Measurements from ENCODE around the gene PTTG1IP2. TPM values are rescaled to one million over a fixed set of nuclear protein-coding genes. Genes with fewer than 3 reads are reported as not detected.

Gene PTTG1IP2
- total RNA-seq, 1 experiment from 2014 or later, result not detected

GRCh38 chr7:90536449-90536848 is 67.0 kb downstream of the PTTG1IP2 start:
- TF ChIP-seq, protein P1, sequence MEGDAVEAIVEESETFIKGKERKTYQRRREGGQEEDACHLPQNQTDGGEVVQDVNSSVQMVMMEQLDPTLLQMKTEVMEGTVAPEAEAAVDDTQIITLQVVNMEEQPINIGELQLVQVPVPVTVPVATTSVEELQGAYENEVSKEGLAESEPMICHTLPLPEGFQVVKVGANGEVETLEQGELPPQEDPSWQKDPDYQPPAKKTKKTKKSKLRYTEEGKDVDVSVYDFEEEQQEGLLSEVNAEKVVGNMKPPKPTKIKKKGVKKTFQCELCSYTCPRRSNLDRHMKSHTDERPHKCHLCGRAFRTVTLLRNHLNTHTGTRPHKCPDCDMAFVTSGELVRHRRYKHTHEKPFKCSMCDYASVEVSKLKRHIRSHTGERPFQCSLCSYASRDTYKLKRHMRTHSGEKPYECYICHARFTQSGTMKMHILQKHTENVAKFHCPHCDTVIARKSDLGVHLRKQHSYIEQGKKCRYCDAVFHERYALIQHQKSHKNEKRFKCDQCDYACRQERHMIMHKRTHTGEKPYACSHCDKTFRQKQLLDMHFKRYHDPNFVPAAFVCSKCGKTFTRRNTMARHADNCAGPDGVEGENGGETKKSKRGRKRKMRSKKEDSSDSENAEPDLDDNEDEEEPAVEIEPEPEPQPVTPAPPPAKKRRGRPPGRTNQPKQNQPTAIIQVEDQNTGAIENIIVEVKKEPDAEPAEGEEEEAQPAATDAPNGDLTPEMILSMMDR (conservative IDR thresholded peaks at IDR 0.05; ENCODE audit: low read depth, low read length), result no peak
- TF ChIP-seq EZH2 (IDR thresholded peaks at IDR 0.05; ENCODE audit: borderline replicate concordance, low read depth, low read length, poor library complexity, severe bottlenecking), result no peak
- Histone ChIP-seq H3K9me3 (ENCODE audit: low read depth, low read length, poor library complexity, severe bottlenecking) (no peaks in the 10 kb centered on the region), H3K4me3 (ENCODE audit: low read depth, low read length, poor library complexity, severe bottlenecking) (no peak overlapping the region), H3K27ac (ENCODE audit: low read depth, low read length, poor library complexity, severe bottlenecking) (no peak overlapping the region), H3K36me3 (ENCODE audit: insufficient read depth, low read length, poor library complexity, severe bottlenecking) (no peaks in the 10 kb centered on the region), H3K4me1 (ENCODE audit: insufficient read depth, low read length, poor library complexity, severe bottlenecking) (no peaks in the 10 kb centered on the region), H3K27me3 (replicated peaks; ENCODE audit: insufficient read depth, low read depth, low read length, poor library complexity) (no peaks in the 10 kb centered on the region)
- no peak for DNase-seq (ENCODE audit: low spot score)
- intact Hi-C loops (cut with micrococcal nuclease; ENCODE audit: unreplicated experiment), result no loop called here
- ChIA-PET POLR2A (ENCODE audit: low non-redundant PET) (no interaction called here), CTCF (no interaction called here)
- no TSS peak for BruUV-seq (replicated peaks)

- no TSS peak for BruUV-seq (replicated peaks)
- POLR2A ChIA-PET (ENCODE audit: low non-redundant PET), result no interaction called here
- Histone ChIP-seq H3K9me3 (ENCODE audit: low read depth, low read length, poor library complexity, severe bottlenecking) (no peaks in the 10 kb centered on the region), H3K4me3 (ENCODE audit: low read depth, low read length, poor library complexity, severe bottlenecking) (no peak overlapping the region), H3K36me3 (ENCODE audit: insufficient read depth, low read length, poor library complexity, severe bottlenecking) (no peaks in the 10 kb centered on the region), H3K4me1 (ENCODE audit: insufficient read depth, low read length, poor library complexity, severe bottlenecking) (no peaks in the 10 kb centered on the region), H3K27me3 (replicated peaks; ENCODE audit: insufficient read depth, low read depth, low read length, poor library complexity) (no peaks in the 10 kb centered on the region), H3K27ac (ENCODE audit: low read depth, low read length, poor library complexity, severe bottlenecking) (no peak overlapping the region)
- CTCF ChIA-PET, result no interaction called here
- DNase-seq (ENCODE audit: low spot score), result no peak
- TF ChIP-seq, protein P1 (conservative IDR thresholded peaks at IDR 0.05; ENCODE audit: low read depth, low read length), result no peak
- TF ChIP-seq EZH2 (IDR thresholded peaks at IDR 0.05; ENCODE audit: borderline replicate concordance, low read depth, low read length, poor library complexity, severe bottlenecking), result no peak
- intact Hi-C loops (cut with micrococcal nuclease; ENCODE audit: unreplicated experiment), result no loop called here
Observed at GRCh38 chr7:90538405-90538804, 69.0 kb downstream of the PTTG1IP2 start.

GRCh38 chr7:90540406-90540805 is 71.0 kb downstream of the PTTG1IP2 start:
- no peaks in the 10 kb centered on the region for H3K4me1 ChIP-seq (ENCODE audit: insufficient read depth, low read length, poor library complexity, severe bottlenecking)
- intact Hi-C loops (cut with micrococcal nuclease; ENCODE audit: unreplicated experiment), result no loop called here
- no peak overlapping the region for H3K4me3 ChIP-seq (ENCODE audit: low read depth, low read length, poor library complexity, severe bottlenecking)
- no peaks in the 10 kb centered on the region for H3K36me3 ChIP-seq (ENCODE audit: insufficient read depth, low read length, poor library complexity, severe bottlenecking)
- H3K9me3 ChIP-seq (ENCODE audit: low read depth, low read length, poor library complexity, severe bottlenecking), result no peaks in the 10 kb centered on the region
- BruUV-seq (replicated peaks), result no TSS peak
- H3K27me3 ChIP-seq (replicated peaks; ENCODE audit: insufficient read depth, low read depth, low read length, poor library complexity), result no peaks in the 10 kb centered on the region
- TF ChIP-seq EZH2 (IDR thresholded peaks at IDR 0.05; ENCODE audit: borderline replicate concordance, low read depth, low read length, poor library complexity, severe bottlenecking), result no peak
- TF ChIP-seq, protein P1 (conservative IDR thresholded peaks at IDR 0.05; ENCODE audit: low read depth, low read length), result no peak
- POLR2A ChIA-PET (ENCODE audit: low non-redundant PET), result no interaction called here
- CTCF ChIA-PET, result no interaction called here
- H3K27ac ChIP-seq (ENCODE audit: low read depth, low read length, poor library complexity, severe bottlenecking), result no peak overlapping the region
- DNase-seq (ENCODE audit: low spot score), result peak; percentile 25

Data from A673 (cell line).